K562 (cell line): ENCODE measurements around the gene RNF40. TPM values are rescaled to one million over a fixed set of nuclear protein-coding genes. Genes with fewer than 3 reads are reported as not detected.

Source experiments
- ATAC-seq: fragments of 200-7000 bp; cut with Tn5 transposase; 3 replicates; pipeline ENCODE4 v1.9.1; 2020; ENCODE audit warnings: moderate library complexity
- BruUV-seq: library from RNA; stranded (reverse); fragments of 400-500 nt; replicated peaks from 2 replicates; lab custom pipeline; 2021; lab: Mats Ljungman, UMichigan
- CTCF ChIA-PET: fragments of 300-600 bp; formaldehyde crosslinking; extraction: SDS; loops from one replicate; lab custom pipeline; 2021; ENCODE audit warnings: low intra/inter-chr PET ratio; lab: Yijun Ruan, JAX
- POLR2A ChIA-PET: fragments of 300-600, 350-650 bp; sonication (Branson Sonifier 250); formaldehyde crosslinking; extraction: SDS; loops from one replicate; lab custom pipeline; 2021; ENCODE audit warnings: antibody characterized with exemption, inconsistent platforms; lab: Yijun Ruan, JAX
- DNase-seq, 4 experiments: peaks; one replicate each; pipeline versions ENCODE4 v3.0.0 to v3.0.0-alpha.2; 2011 to 2018; ENCODE audit warnings: low spot score in 3 of 4, mixed read lengths in 3 of 4; ENCODE audit errors: extremely low read depth in 1 of 4
- FAIRE-seq: peaks from 2 replicates; lab custom pipeline; 2011; peaks lifted over from hg19 to GRCh38; lab: Jason Lieb, UNC
- H2AFZ ChIP-seq: 2 replicates; pipeline ENCODE4 v1.6.0; 2011; ENCODE audit warnings: low read depth, low read length, control low read depth, inconsistent platforms
- H3K27ac ChIP-seq: fragments of 200-600 bp; 3 replicates; pipeline ENCODE4 v1.8.0; 2011; ENCODE audit warnings: low read depth, mild to moderate bottlenecking, control low read depth, inconsistent platforms, low read length, moderate library complexity, mixed read lengths; ENCODE audit errors: extremely low read depth
- H3K27me3 ChIP-seq, 2 experiments: fragments of 300-600 bp in 1 of 2; 2 replicates in 1 of 2; 3 replicates in 1 of 2; pipeline versions ENCODE4 v1.6.0 to v1.8.0; 2011; ENCODE audit warnings: inconsistent platforms in 2 of 2, low read length in 2 of 2, mild to moderate bottlenecking in 1 of 2, mixed read lengths in 1 of 2, moderate library complexity in 1 of 2; ENCODE audit not compliant: control insufficient read depth in 2 of 2, insufficient read depth in 2 of 2
- H3K36me3 ChIP-seq: fragments of 300-600 bp; 3 replicates; pipeline ENCODE4 v1.8.0; 2011; ENCODE audit warnings: mild to moderate bottlenecking, low read length, inconsistent platforms; ENCODE audit not compliant: control insufficient read depth, insufficient read depth
- H3K4me1 ChIP-seq, 2 experiments: fragments of 200-600 bp in 1 of 2; replicated peaks in 1 of 2; 2 replicates in 1 of 2; 3 replicates in 1 of 2; pipeline versions ENCODE4 v1.5.1 to v1.8.0; 2011; ENCODE audit warnings: inconsistent platforms in 2 of 2, low read length in 2 of 2, mild to moderate bottlenecking in 1 of 2, mixed read lengths in 1 of 2, moderate library complexity in 1 of 2; ENCODE audit not compliant: control insufficient read depth in 2 of 2, insufficient read depth in 2 of 2
- H3K4me2 ChIP-seq: 2 replicates; pipeline ENCODE4 v1.6.1; 2011; ENCODE audit warnings: low read length, control low read depth, inconsistent platforms, mixed read lengths; ENCODE audit not compliant: insufficient read depth
- H3K4me3 ChIP-seq: fragments of 200-600 bp; sonication (generic), shearing (Covaris generic); 2 replicates; pipeline ENCODE4 v1.5.1; 2016; ENCODE audit warnings: control low read depth, inconsistent platforms
- H3K79me2 ChIP-seq: fragments of 200-600 bp; 3 replicates; pipeline ENCODE4 v1.8.0; 2011; ENCODE audit warnings: low read length, inconsistent platforms; ENCODE audit not compliant: control insufficient read depth, insufficient read depth
- H3K9ac ChIP-seq, 2 experiments: 2 replicates each; pipeline versions ENCODE4 v1.6.0 to v1.6.1; 2011; ENCODE audit warnings: low read depth in 2 of 2, low read length in 2 of 2, control low read depth in 1 of 2, inconsistent platforms in 1 of 2, mild to moderate bottlenecking in 1 of 2, mixed read lengths in 1 of 2; ENCODE audit not compliant: insufficient read depth in 1 of 2
- H3K9me1 ChIP-seq: one replicate; pipeline ENCODE4 v1.6.0; 2011; ENCODE audit warnings: inconsistent platforms, mild to moderate bottlenecking, low read length, moderate library complexity; ENCODE audit not compliant: control insufficient read depth, insufficient read depth
- H3K9me3 ChIP-seq: replicated peaks from 2 replicates; pipeline ENCODE4 v1.5.1; 2011; ENCODE audit warnings: low read depth, low read length, inconsistent platforms; ENCODE audit not compliant: control insufficient read depth, insufficient read depth
- H4K20me1 ChIP-seq: replicated peaks from 2 replicates; pipeline ENCODE4 v1.6.1; 2011; ENCODE audit warnings: low read length, inconsistent platforms, mixed read lengths; ENCODE audit not compliant: control insufficient read depth, insufficient read depth
- EHMT2 ChIP-seq: fragments of 450-650 bp; IDR thresholded peaks from 2 replicates; pipeline ENCODE4 v1.6.1; 2018; ENCODE audit warnings: antibody characterized with exemption
- RBFOX2 ChIP-seq: fragments of 200-400 bp; formaldehyde crosslinking; IDR thresholded peaks from 2 replicates; pipeline ENCODE4 v1.6.1; 2017; ENCODE audit warnings: low read depth, mild to moderate bottlenecking, low read length, moderate library complexity
- SIRT6 ChIP-seq: IDR thresholded peaks from one replicate; pipeline ENCODE4 v1.6.1; 2012; ENCODE audit warnings: low read depth, mild to moderate bottlenecking, control low read depth, inconsistent platforms, low read length, moderate library complexity
- ZNF140 ChIP-seq: fragments of 250-450 bp; sonication (Bioruptor Pico); IDR thresholded peaks from 2 replicates; pipeline ENCODE4 v1.8.0; 2021; ENCODE audit warnings: moderate library complexity, mild to moderate bottlenecking, inconsistent platforms
- ZNF263 ChIP-seq: sonication (generic); formaldehyde crosslinking; IDR thresholded peaks from 2 replicates; pipeline ENCODE4 v1.8.0; 2022; ENCODE audit warnings: mild to moderate bottlenecking, missing genetic modification reagents, borderline replicate concordance
- WGBS: fragments of 100-300 bp; shearing (Covaris generic); methylation state at CpG from one replicate; pipeline ENCODE4 v1.1.6; 2016; ENCODE audit warnings: low coverage, mixed read lengths; ENCODE audit not compliant: insufficient coverage; ENCODE audit errors: missing lambda C conversion rate; 5-methylcytosine and 5-hydroxymethylcytosine counted together
- in situ Hi-C: fragments of 300-500 bp; cut with MboI; formaldehyde crosslinking; loops from 4 replicates; pipeline ENCODE4 v1.15.0; 2018; ENCODE audit warnings: inconsistent platforms, mixed read lengths
- intact Hi-C: fragments of 100-400 bp; cut with micrococcal nuclease; formaldehyde crosslinking; loops from 2 replicates; pipeline ENCODE4 v1.14.2; 2022
- polyA plus RNA-seq, 8 experiments: library from polyadenylated mRNA; depleted of rRNA in 4 of 8; stranded (reverse) in 5 of 8; unstranded in 3 of 8; fragments of >200 nt; fragmentation: Nextera tagmentation in 2 of 8; fragmentation: Illumina TruSeq in 1 of 8; extraction: Ambion mirVana in 2 of 8; extraction: Trizol in 1 of 8; gene quantifications; 2 replicates each; pipeline versions ENCODE4 v1.2.1 to v1.2.3, GENCODE V29; 2011 to 2014; ENCODE audit warnings: inconsistent platforms in 1 of 8, missing spikeins in 1 of 8
- total RNA-seq, 7 experiments: library from RNA; depleted of rRNA in 6 of 7; stranded (reverse); fragments of >200 nt in 6 of 7; fragmentation: Illumina TruSeq in 2 of 7; extraction: Trizol in 2 of 7; gene quantifications; 2 replicates each; pipeline versions ENCODE4 v1.2.1 to v1.2.3, GENCODE V29; 2011 to 2021; ENCODE audit warnings: low replicate concordance in 1 of 7

RNF40 gene
- total and polyA plus RNA-seq, 9 of the 15 experiments (the other 6 are each of a cell fraction or from before 2014, with no cell fraction given), result 6.2 to 129 (median 81.5) TPM

DNA sequence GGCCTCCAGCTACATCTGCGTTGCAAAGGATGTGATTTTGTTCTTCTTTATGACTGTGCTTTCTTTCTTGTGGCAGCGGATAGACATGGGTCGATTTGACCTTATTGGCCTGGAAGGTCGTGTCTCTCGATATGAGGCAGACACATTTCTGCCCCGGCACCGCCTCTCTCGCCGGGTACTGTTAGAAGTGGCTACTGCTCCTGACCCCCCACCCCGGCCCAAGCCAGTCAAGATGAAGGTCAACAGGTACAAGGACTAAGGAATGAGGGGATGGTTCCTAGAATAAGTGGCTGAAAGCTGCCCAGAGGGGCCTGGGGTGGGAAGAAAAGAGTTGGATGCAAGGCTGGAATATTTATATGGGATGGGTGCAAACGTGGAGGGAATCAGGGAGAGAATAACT lies 42.0 kb upstream of the RNF40 start (continued):
- no peak for TF ChIP-seq ZNF263 (CRISPR knock-in tag)
- TF ChIP-seq SIRT6, result no peak
- TF ChIP-seq EHMT2, result no peak

DNA sequence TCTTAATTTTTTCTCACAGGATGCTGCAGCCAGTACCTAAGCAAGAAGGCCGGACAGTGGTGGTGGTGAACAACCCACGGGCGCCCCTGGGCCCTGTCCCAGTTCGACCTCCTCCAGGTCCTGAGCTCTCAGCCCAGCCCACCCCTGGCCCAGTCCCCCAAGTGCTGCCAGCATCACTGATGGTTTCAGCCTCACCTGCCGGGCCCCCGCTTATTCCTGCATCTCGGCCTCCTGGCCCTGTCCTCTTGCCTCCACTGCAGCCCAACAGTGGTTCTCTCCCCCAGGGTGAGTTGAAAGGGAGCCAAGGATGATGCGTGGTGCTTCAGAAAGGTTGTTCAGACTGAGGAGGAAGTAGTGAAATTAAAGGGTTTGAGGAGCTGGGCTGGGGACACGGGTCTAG lies 41.4 kb upstream of the RNF40 start:
- FAIRE-seq, result no peak
- no peak for DNase-seq
- H3K4me3 ChIP-seq, result no peak overlapping the region
- no TSS peak for BruUV-seq
- peaks cover 23% of the 10 kb centered on the region for H3K79me2 ChIP-seq
- peaks cover 0 to 8% of the 10 kb centered on the region in 2 experiments; a peak in 1 of 5 replicates for H3K4me1 ChIP-seq
- H3K9me1 ChIP-seq, result no peaks in the 10 kb centered on the region
- TF ChIP-seq RBFOX2 (0 out of 2 replicates have a peak, but pooled peaks have one; percentile 19), ZNF140 (CRISPR knock-in tag) (no peak), ZNF263 (CRISPR knock-in tag) (no peak)
- intact Hi-C loops, result no loop called here
- ChIA-PET POLR2A (interaction anchor here (1.2 kb wide), 1 partner anchor 54 kb away, joined by 4 read pairs; no protein-coding TSS in a partner anchor), CTCF (no interaction called here)
- H3K9me3 ChIP-seq, result no peaks in the 10 kb centered on the region
- WGBS, result 83% methylated on average over 8 of the region's 9 CpGs
- ATAC-seq, result no peak
- no peak overlapping the region for H3K9ac ChIP-seq
- no peaks in the 10 kb centered on the region for H3K27me3 ChIP-seq
- in situ Hi-C loops, result no loop called here
- H3K4me2 ChIP-seq, result no peak overlapping the region
- H2AFZ ChIP-seq, result no peak overlapping the region
- H3K27ac ChIP-seq, result no peak overlapping the region
- H3K36me3 ChIP-seq, result peaks cover 94% of the 10 kb centered on the region
- H4K20me1 ChIP-seq, result 0 out of 2 replicates have a peak, but pooled peaks cover 6% of the 10 kb centered on the region
